Gastroesophageal sphincter (tissue), 4 donors: Measurements from ENCODE around the gene SP140. TPM values are rescaled to one million over a fixed set of nuclear protein-coding genes. Genes with fewer than 3 reads are reported as not detected.

ENCODE experiments used
- ATAC-seq: fragments of 150-250 bp; one replicate; pipeline ENCODE4 v1.9.1; 2016; ENCODE audit warnings: mild to moderate bottlenecking, moderate library complexity
- H3K27ac ChIP-seq, 4 donors: fragments of 200-600 bp; sonication (generic) in 3 of 4; 1 replicate in 3 of 4; 2 replicates in 1 of 4; pipeline ENCODE4 v1.5.1; 2016 to 2019
- H3K27me3 ChIP-seq: fragments of 200-600 bp; sonication (generic); one replicate; pipeline ENCODE4 v1.5.1; 2019
- H3K36me3 ChIP-seq, 2 donors: fragments of 200-600 bp; sonication (generic); one replicate each; pipeline ENCODE4 v1.5.1; 2019; ENCODE audit warnings: control low read depth in 1 of 2
- H3K4me1 ChIP-seq, 3 donors: fragments of 200-600 bp; sonication (generic); 1 replicate in 2 of 3; 2 replicates in 1 of 3; pipeline ENCODE4 v1.5.1; 2016 to 2019; ENCODE audit warnings: control low read depth in 2 of 3
- H3K4me3 ChIP-seq, 2 donors: fragments of 200-600 bp; sonication (generic); one replicate each; pipeline ENCODE4 v1.5.1; 2019; ENCODE audit warnings: mild to moderate bottlenecking in 1 of 2, moderate library complexity in 1 of 2
- H3K9me3 ChIP-seq, 3 donors: fragments of 200-600 bp; sonication (generic); one replicate each; pipeline ENCODE4 v1.5.1; 2017 to 2019; ENCODE audit warnings: control low read depth in 2 of 3
- CTCF ChIP-seq, 4 experiments: fragments of 200-600 bp in 2 of 4; fragments of 450-650 bp in 2 of 4; sonication (generic) in 1 of 4; IDR thresholded peaks; one replicate each; pipeline ENCODE4 v1.5.1; 2017 to 2019; ENCODE audit warnings: antibody characterized with exemption in 4 of 4, mild to moderate bottlenecking in 2 of 4, moderate library complexity in 2 of 4
- EP300 ChIP-seq: sonication (generic); formaldehyde crosslinking; IDR thresholded peaks from one replicate; pipeline ENCODE4 v1.6.1; 2017; ENCODE audit warnings: antibody characterized with exemption, mild to moderate bottlenecking
- POLR2A ChIP-seq, 2 donors: fragments of 450-650 bp; IDR thresholded peaks; one replicate each; pipeline ENCODE4 v1.6.1; 2017; ENCODE audit warnings: antibody characterized with exemption in 2 of 2, mild to moderate bottlenecking in 2 of 2, moderate library complexity in 1 of 2
- POLR2AphosphoS5 ChIP-seq: sonication (generic); formaldehyde crosslinking; IDR thresholded peaks from one replicate; pipeline ENCODE4 v1.6.1; 2017; ENCODE audit warnings: antibody characterized with exemption
- WGBS, 2 donors: methylation state at CpG; one replicate each; pipeline ENCODE4 v1.1.5; 2018; ENCODE audit warnings: low coverage in 1 of 2; 5-methylcytosine and 5-hydroxymethylcytosine counted together
- total RNA-seq, 4 donors: library from RNA; depleted of rRNA; stranded (reverse); fragments of >200 nt; gene quantifications; one replicate each; pipeline ENCODE4 v1.1.0, GENCODE V29; 2016

Gene SP140
- total RNA-seq = 1 to 10 TPM in 2 of 4 donors, under 1 TPM in 1, not detected in 1; 0.92 to 2.3 (median 2.0) TPM

GRCh38 chr2:230225486-230225885, at the start of gene SP140:
TSS of gene SP140 (plus strand) at chr2:230225736. CDS start at chr2:230225845, 109 bp downstream.
- Histone ChIP-seq H3K9me3 (peaks cover 0 to 9% (median 0%) of the 10 kb centered on the region in 3 donors), H3K4me1 (peaks cover 0 to 7% (median 0%) of the 10 kb centered on the region in 3 donors), H3K36me3 (no peaks in the 10 kb centered on the region), H3K27me3 (no peaks in the 10 kb centered on the region), H3K4me3 (no peak within 1 kb of the TSS), H3K27ac (no peak within 1 kb of the TSS)
- no peak for ATAC-seq
- TF ChIP-seq POLR2A (IDR thresholded peaks at IDR 0.05) (no peak), EP300 (no peak), POLR2AphosphoS5 (no peak), CTCF (IDR thresholded peaks at IDR 0.05) (no peak)
- 53 to 60% methylated on average over 1 to 3 of the region's 8 CpGs for WGBS, 2 donors

- WGBS, 2 donors = 100% methylated on average over 1 of the region's 3 CpGs
- TF ChIP-seq POLR2AphosphoS5 (no peak), CTCF (IDR thresholded peaks at IDR 0.05) (no peak), EP300 (no peak), POLR2A (IDR thresholded peaks at IDR 0.05) (no peak)
- no peaks in the 10 kb centered on the region for H3K27me3 ChIP-seq
- H3K9me3 ChIP-seq = no peaks in the 10 kb centered on the region
- no peak overlapping the region for H3K4me3 ChIP-seq
- ATAC-seq = no peak
- no peak overlapping the region for H3K27ac ChIP-seq
- H3K36me3 ChIP-seq = peaks cover 0 to 97% of the 10 kb centered on the region in 2 donors
- no peaks in the 10 kb centered on the region for H3K4me1 ChIP-seq
Measured at GRCh38 chr2:230176996-230177395, 48.5 kb upstream of the SP140 start.

- ATAC-seq = no peak
- TF ChIP-seq EP300 (no peak), CTCF (IDR thresholded peaks at IDR 0.05) (no peak), POLR2A (IDR thresholded peaks at IDR 0.05) (no peak), POLR2AphosphoS5 (no peak)
- Histone ChIP-seq H3K4me3 (no peak overlapping the region), H3K27me3 (no peaks in the 10 kb centered on the region), H3K36me3 (peaks cover 0 to 96% of the 10 kb centered on the region in 2 donors), H3K4me1 (no peaks in the 10 kb centered on the region), H3K9me3 (no peaks in the 10 kb centered on the region), H3K27ac (no peak overlapping the region)
- WGBS, 2 donors = 67 to 100% methylated on average over 1 of the region's 7 CpGs
Measured at GRCh38 chr2:230178546-230179485, 46.7 kb upstream of the SP140 start.

- ATAC-seq = no peak
- Histone ChIP-seq H3K36me3 (peaks cover 0 to 96% of the 10 kb centered on the region in 2 donors), H3K4me3 (no peak overlapping the region), H3K4me1 (no peaks in the 10 kb centered on the region), H3K9me3 (no peaks in the 10 kb centered on the region), H3K27ac (no peak overlapping the region), H3K27me3 (no peaks in the 10 kb centered on the region)
- WGBS, 2 donors = 60 to 93% methylated on average over 1 to 7 of the region's 7 CpGs
- TF ChIP-seq EP300 = no peak
- TF ChIP-seq CTCF (IDR thresholded peaks at IDR 0.05) = no peak
- no peak for TF ChIP-seq POLR2A (IDR thresholded peaks at IDR 0.05)
- TF ChIP-seq POLR2AphosphoS5 = no peak
Measured at GRCh38 chr2:230179907-230180306, 45.6 kb upstream of the SP140 start.

GRCh38 chr2:230181195-230181594, 44.3 kb upstream of the SP140 start:
- peaks cover 0 to 95% of the 10 kb centered on the region in 2 donors for H3K36me3 ChIP-seq
- H3K27me3 ChIP-seq = no peaks in the 10 kb centered on the region
- no peaks in the 10 kb centered on the region for H3K4me1 ChIP-seq
- 80% methylated on average over 1 of the region's 2 CpGs; no CpG with 5 or more reads in 1 of the 2 donors for WGBS, 2 donors
- H3K4me3 ChIP-seq = no peak overlapping the region
- TF ChIP-seq POLR2A (IDR thresholded peaks at IDR 0.05) (no peak), CTCF (IDR thresholded peaks at IDR 0.05) (no peak), EP300 (no peak), POLR2AphosphoS5 (no peak)
- no peaks in the 10 kb centered on the region for H3K9me3 ChIP-seq
- H3K27ac ChIP-seq = no peak overlapping the region
- ATAC-seq = no peak
